K562 (cell line): Measurements from ENCODE around the gene ANXA7. TPM values are rescaled to one million over a fixed set of nuclear protein-coding genes. Genes with fewer than 3 reads are reported as not detected.

Source experiments
- BACH1 ChIP-seq: fragments of 200-800 bp; sonication (Bioruptor generic); IDR thresholded peaks from 2 replicates; pipeline ENCODE4 v1.6.1; 2016; ENCODE audit warnings: missing genetic modification characterization, missing compliant biosample characterization
- ESRRA ChIP-seq: fragments of 450-650 bp; IDR thresholded peaks from 2 replicates; pipeline ENCODE4 v1.6.1; 2014; ENCODE audit warnings: low read depth, mild to moderate bottlenecking, moderate library complexity, borderline replicate concordance
- KDM5B ChIP-seq: fragments of 200-600 bp; sonication (generic); IDR thresholded peaks from 2 replicates; pipeline ENCODE4 v1.6.1; 2012; ENCODE audit warnings: low read depth, mild to moderate bottlenecking, moderate library complexity, low read length, control low read depth, inconsistent platforms; ENCODE audit not compliant: insufficient replicate concordance
- MLLT1 ChIP-seq, 2 experiments: fragments of 450-650 bp; IDR thresholded peaks; 2 replicates each; pipeline ENCODE4 v1.6.1; 2016
- NFATC3 ChIP-seq: fragments of 450-650 bp; IDR thresholded peaks from 2 replicates; pipeline ENCODE4 v1.6.1; 2017; ENCODE audit warnings: mild to moderate bottlenecking
- NFRKB ChIP-seq: fragments of 450-650 bp; IDR thresholded peaks from 2 replicates; pipeline ENCODE4 v1.6.1; 2016; ENCODE audit warnings: low read depth
- SMAD4 ChIP-seq: fragments of 250-450 bp; sonication (Bioruptor Pico); conservative IDR thresholded peaks from 2 replicates; pipeline ENCODE4 v1.8.0; 2021; ENCODE audit warnings: inconsistent platforms, mild to moderate bottlenecking, moderate library complexity
- TRIM25 ChIP-seq: fragments of 450-650 bp; IDR thresholded peaks from 2 replicates; pipeline ENCODE4 v1.7.0; 2016; ENCODE audit warnings: borderline replicate concordance
- ZBED1 ChIP-seq: IDR thresholded peaks from 2 replicates; pipeline ENCODE4 v1.6.1; 2014
- ZNF263 ChIP-seq: sonication (generic); formaldehyde crosslinking; IDR thresholded peaks from 2 replicates; pipeline ENCODE4 v1.8.0; 2022; ENCODE audit warnings: mild to moderate bottlenecking, missing genetic modification reagents, borderline replicate concordance
- ZNF407 ChIP-seq: fragments of 450-650 bp; IDR thresholded peaks from 2 replicates; pipeline ENCODE4 v1.6.1; 2016; ENCODE audit warnings: low read depth
- ZNF449 ChIP-seq: fragments of 250-450 bp; sonication (Bioruptor Pico); IDR thresholded peaks from 2 replicates; pipeline ENCODE4 v1.8.0; 2022; ENCODE audit warnings: moderate library complexity, mild to moderate bottlenecking, inconsistent platforms
- polyA plus RNA-seq, 8 experiments: library from polyadenylated mRNA; depleted of rRNA in 4 of 8; stranded (reverse) in 5 of 8; unstranded in 3 of 8; fragments of >200 nt; fragmentation: Nextera tagmentation in 2 of 8; fragmentation: Illumina TruSeq in 1 of 8; extraction: Ambion mirVana in 2 of 8; extraction: Trizol in 1 of 8; gene quantifications; 2 replicates each; pipeline versions ENCODE4 v1.2.1 to v1.2.3, GENCODE V29; 2011 to 2014; ENCODE audit warnings: inconsistent platforms in 1 of 8, missing spikeins in 1 of 8
- total RNA-seq, 7 experiments: library from RNA; depleted of rRNA in 6 of 7; stranded (reverse); fragments of >200 nt in 6 of 7; fragmentation: Illumina TruSeq in 2 of 7; extraction: Trizol in 2 of 7; gene quantifications; 2 replicates each; pipeline versions ENCODE4 v1.2.1 to v1.2.3, GENCODE V29; 2011 to 2021; ENCODE audit warnings: low replicate concordance in 1 of 7

Gene ANXA7
- total and polyA plus RNA-seq, 9 of the 15 experiments (the other 6 are each of a cell fraction or from before 2014, with no cell fraction given): 81.6 to 157 (median 122) TPM

- TF ChIP-seq ZBED1 (peak; percentile 49; the same call in 1 of the 2 replicates), KDM5B (peak; percentile 69), MLLT1 (IDR thresholded peaks at IDR 0.05) (peak; percentile 47 to 62; a peak in 3 of 4 replicates), ESRRA (0 out of 2 replicates have a peak, but pooled peaks have one; percentile 40), NFRKB (no peak; the same call in 1 of the 2 replicates), SMAD4 (CRISPR knock-in tag) (peak; percentile 56; the same call in 1 of the 2 replicates), ZNF407 (no peak), NFATC3 (no peak), ZNF449 (CRISPR knock-in tag) (no peak), TRIM25 (no peak), BACH1 (tag) (no peak; the same call in 1 of the 2 replicates), ZNF263 (0 out of 2 replicates have a peak, but pooled peaks have one; percentile 21)
Observed at GRCh38 chr10:73413528-73414229, at the start of gene ANXA7 (continued).
